IMR-90 (cell line): ENCODE measurements around the gene LAMTOR4. TPM values are rescaled to one million over a fixed set of nuclear protein-coding genes. Genes with fewer than 3 reads are reported as not detected.

Experiments
- ATAC-seq: fragments of 200-7000 bp; cut with Tn5 transposase; 2 replicates; pipeline ENCODE4 v1.9.1; 2020; ENCODE audit warnings: low read depth, mild to moderate bottlenecking, moderate library complexity
- BruUV-seq: library from RNA; stranded (reverse); fragments of 400-500 nt; replicated peaks from 2 replicates; lab custom pipeline; 2021; lab: Mats Ljungman, UMichigan
- CTCF ChIA-PET: fragments of 300-600 bp; formaldehyde crosslinking; extraction: SDS; loops from one replicate; lab custom pipeline; 2021; ENCODE audit warnings: antibody characterized with exemption; lab: Yijun Ruan, JAX
- POLR2A ChIA-PET: fragments of 300-600 bp; sonication (Branson Sonifier 250); formaldehyde crosslinking; loops from one replicate; lab custom pipeline; 2022; ENCODE audit warnings: antibody characterized with exemption; ENCODE audit not compliant: unreplicated experiment; lab: Charles Lee
- DNase-seq: peaks from one replicate; pipeline ENCODE4 v3.0.0; 2013
- H2AFZ ChIP-seq: replicated peaks from 2 replicates; pipeline ENCODE3; 2013; ENCODE audit warnings: low read length, mild to moderate bottlenecking; ENCODE audit not compliant: poor library complexity
- H2AK5ac ChIP-seq: 2 replicates; pipeline ENCODE4 v1.6.1; 2013; ENCODE audit warnings: low read depth, low read length, inconsistent platforms
- H2AK9ac ChIP-seq: replicated peaks from 2 replicates; pipeline ENCODE3; 2013; ENCODE audit warnings: mild to moderate bottlenecking, low read depth, low read length, moderate library complexity; ENCODE audit not compliant: poor library complexity
- H2BK120ac ChIP-seq: 2 replicates; pipeline ENCODE4 v1.6.1; 2013; ENCODE audit warnings: low read depth, low read length, inconsistent platforms
- H2BK15ac ChIP-seq: 3 replicates; pipeline ENCODE4 v1.6.1; 2013; ENCODE audit warnings: low read depth, low read length, inconsistent platforms
- H2BK20ac ChIP-seq: 2 replicates; pipeline ENCODE4 v1.6.1; 2013; ENCODE audit warnings: low read depth, mild to moderate bottlenecking, inconsistent platforms, low read length, moderate library complexity
- H2BK5ac ChIP-seq: 2 replicates; pipeline ENCODE4 v1.6.1; 2013; ENCODE audit warnings: mild to moderate bottlenecking, low read depth, low read length, inconsistent platforms; ENCODE audit not compliant: poor library complexity, severe bottlenecking
- H3K14ac ChIP-seq: replicated peaks from 2 replicates; pipeline ENCODE4 v1.6.1; 2013; ENCODE audit warnings: low read depth, low read length, inconsistent platforms
- H3K18ac ChIP-seq: 2 replicates; pipeline ENCODE4 v1.6.1; 2013; ENCODE audit warnings: low read depth, low read length, control low read depth
- H3K23ac ChIP-seq: 2 replicates; pipeline ENCODE4 v1.6.1; 2013; ENCODE audit warnings: low read depth, low read length, inconsistent platforms
- H3K27ac ChIP-seq: 2 replicates; pipeline ENCODE4 v1.5.1; 2013; ENCODE audit warnings: mild to moderate bottlenecking, control low read depth, low read length; ENCODE audit not compliant: insufficient read depth
- H3K27me3 ChIP-seq: 2 replicates; pipeline ENCODE4 v1.6.1; 2013; ENCODE audit warnings: low read length; ENCODE audit not compliant: control insufficient read depth, insufficient read depth
- H3K36me3 ChIP-seq: 2 replicates; pipeline ENCODE4 v1.6.1; 2013; ENCODE audit warnings: low read length, mixed read lengths; ENCODE audit not compliant: control insufficient read depth, insufficient read depth
- H3K4ac ChIP-seq: 2 replicates; pipeline ENCODE4 v1.6.1; 2013; ENCODE audit warnings: low read depth, low read length, inconsistent platforms
- H3K4me1 ChIP-seq: 2 replicates; pipeline ENCODE4 v1.6.1; 2013; ENCODE audit warnings: low read length, mixed read lengths; ENCODE audit not compliant: control insufficient read depth, insufficient read depth
- H3K4me2 ChIP-seq: 2 replicates; pipeline ENCODE4 v1.6.1; 2013; ENCODE audit warnings: low read depth, mild to moderate bottlenecking, control low read depth, low read length, moderate library complexity
- H3K4me3 ChIP-seq: 2 replicates; pipeline ENCODE4 v1.5.1; 2013; ENCODE audit warnings: low read depth, mild to moderate bottlenecking, control low read depth, low read length, moderate library complexity; ENCODE audit not compliant: insufficient read depth
- H3K56ac ChIP-seq: 2 replicates; pipeline ENCODE4 v1.6.1; 2013; ENCODE audit warnings: low read length, inconsistent platforms; ENCODE audit not compliant: insufficient read depth; ENCODE audit errors: extremely low read depth
- H3K79me1 ChIP-seq, 2 experiments: 2 replicates each; pipeline ENCODE4 v1.6.1; 2013; ENCODE audit warnings: low read length in 2 of 2, inconsistent platforms in 1 of 2, low read depth in 1 of 2
- H3K9ac ChIP-seq: 2 replicates; pipeline ENCODE4 v1.6.1; 2013; ENCODE audit warnings: low read depth, low read length, control low read depth
- H3K9me1 ChIP-seq: 2 replicates; pipeline ENCODE4 v1.6.1; 2013; ENCODE audit warnings: low read length, inconsistent platforms; ENCODE audit not compliant: insufficient read depth
- H3K9me3 ChIP-seq: 2 replicates; pipeline ENCODE4 v1.6.1; 2013; ENCODE audit warnings: low read length; ENCODE audit not compliant: control insufficient read depth, insufficient read depth
- H4K20me1 ChIP-seq: 2 replicates; pipeline ENCODE4 v1.6.1; 2013; ENCODE audit warnings: low read length, inconsistent platforms; ENCODE audit not compliant: insufficient read depth
- H4K5ac ChIP-seq: 2 replicates; pipeline ENCODE4 v1.6.1; 2013; ENCODE audit warnings: mild to moderate bottlenecking, low read depth, low read length, control low read depth
- H4K8ac ChIP-seq, 2 experiments: 2 replicates each; pipeline ENCODE4 v1.6.1; 2013; ENCODE audit warnings: low read depth in 2 of 2, low read length in 2 of 2, control low read depth in 1 of 2, inconsistent platforms in 1 of 2
- H4K91ac ChIP-seq: 2 replicates; pipeline ENCODE4 v1.6.1; 2013; ENCODE audit warnings: low read depth, low read length, inconsistent platforms; ENCODE audit not compliant: insufficient read depth
- CEBPB ChIP-seq: IDR thresholded peaks from 2 replicates; pipeline ENCODE4 v1.6.1; 2012; ENCODE audit warnings: low read depth, low read length, improper control_type of control experiment
- CHD1 ChIP-seq: IDR thresholded peaks from 2 replicates; pipeline ENCODE4 v1.6.1; 2012; ENCODE audit warnings: low read depth, low read length, improper control_type of control experiment
- MAFK ChIP-seq: IDR thresholded peaks from 2 replicates; pipeline ENCODE4 v1.6.1; 2012; ENCODE audit warnings: low read depth, low read length, improper control_type of control experiment
- RFX5 ChIP-seq: IDR thresholded peaks from 2 replicates; pipeline ENCODE4 v1.8.0; 2012; ENCODE audit warnings: low read depth, mild to moderate bottlenecking, low read length, moderate library complexity
- WGBS, 2 experiments: methylation state at CpG; one replicate each; pipeline versions ENCODE4 v1.1.5 to v1.1.7; 2013; ENCODE audit warnings: missing lambda C conversion rate in 2 of 2; ENCODE audit not compliant: insufficient read length in 1 of 2; ENCODE audit errors: extremely low coverage in 2 of 2; 5-methylcytosine and 5-hydroxymethylcytosine counted together
- dilution Hi-C: fragments of 300-500 bp; cut with HindIII; formaldehyde crosslinking; loops from one replicate; pipeline ENCODE4 v1.14.3; 2018; ENCODE audit warnings: low sequenced_read_pairs; ENCODE audit not compliant: unreplicated experiment
- in situ Hi-C: fragments of 300-500 bp; cut with MboI; formaldehyde crosslinking; loops from 3 replicates; pipeline ENCODE4 v1.14.3; 2019; ENCODE audit warnings: low sequenced_read_pairs, inconsistent platforms, mixed read lengths
- intact Hi-C: fragments of 100-400 bp; cut with micrococcal nuclease; formaldehyde crosslinking; loops from 2 replicates; pipeline ENCODE4 v1.10.0; 2022
- polyA plus RNA-seq, 3 experiments: library from polyadenylated mRNA; depleted of rRNA; stranded (reverse); fragments of >200 nt; gene quantifications; 2 replicates each; pipeline ENCODE4 v1.2.3, GENCODE V29; 2012; ENCODE audit warnings: low replicate concordance in 1 of 3
- total RNA-seq: library from RNA; depleted of rRNA; stranded (reverse); fragments of >200 nt; gene quantifications from 2 replicates; pipeline ENCODE4 v1.2.3, GENCODE V29; 2012
- TF ChIP-seq, protein P1 (sequence below): conservative IDR thresholded peaks from 2 replicates; pipeline ENCODE4 v1.5.1; 2012; ENCODE audit warnings: mild to moderate bottlenecking, low read depth, low read length, improper control_type of control experiment
- TF ChIP-seq, protein P2 (sequence below): fragments of 150-350 bp; IDR thresholded peaks from 2 replicates; pipeline ENCODE4 v1.6.1; 2016; ENCODE audit warnings: low read depth, mild to moderate bottlenecking, low read length, moderate library complexity, borderline replicate concordance

Gene LAMTOR4
- total and polyA plus RNA-seq, 2 of the 4 experiments (the other 2 are of a cell fraction) = 134 to 268 TPM

DNA sequence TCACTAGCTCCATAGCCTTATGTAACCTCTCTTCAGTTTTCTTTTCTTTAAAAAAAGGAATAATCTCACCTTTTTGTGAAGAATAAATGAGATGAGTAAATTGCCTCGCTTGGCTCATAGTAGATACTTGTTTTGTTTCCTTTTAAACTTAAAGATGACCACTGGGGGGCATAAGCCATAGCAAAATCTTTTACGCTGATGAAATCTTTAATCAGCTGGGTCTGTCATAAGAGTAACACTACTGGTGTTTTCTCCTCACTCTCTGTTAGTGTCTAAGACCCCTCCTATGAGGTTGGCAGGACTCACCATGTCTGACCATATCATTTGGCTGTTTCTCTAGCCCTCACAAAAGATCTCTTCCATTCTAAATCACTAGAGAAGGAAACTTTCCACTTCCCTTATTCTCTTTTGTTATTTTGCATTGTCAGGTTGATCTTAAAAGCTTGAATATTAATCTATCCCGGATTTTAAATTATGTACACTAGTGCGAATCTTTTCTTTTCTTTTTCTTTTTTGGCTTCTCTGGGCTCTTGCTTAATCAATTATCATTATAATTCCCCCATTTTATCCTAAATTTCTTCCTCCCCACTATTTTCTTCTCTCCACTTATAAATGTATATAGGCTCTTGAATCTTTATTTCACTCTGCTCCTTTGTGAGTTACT, 41.5 kb downstream of the LAMTOR4 start (continued):
- TF ChIP-seq, protein P1, sequence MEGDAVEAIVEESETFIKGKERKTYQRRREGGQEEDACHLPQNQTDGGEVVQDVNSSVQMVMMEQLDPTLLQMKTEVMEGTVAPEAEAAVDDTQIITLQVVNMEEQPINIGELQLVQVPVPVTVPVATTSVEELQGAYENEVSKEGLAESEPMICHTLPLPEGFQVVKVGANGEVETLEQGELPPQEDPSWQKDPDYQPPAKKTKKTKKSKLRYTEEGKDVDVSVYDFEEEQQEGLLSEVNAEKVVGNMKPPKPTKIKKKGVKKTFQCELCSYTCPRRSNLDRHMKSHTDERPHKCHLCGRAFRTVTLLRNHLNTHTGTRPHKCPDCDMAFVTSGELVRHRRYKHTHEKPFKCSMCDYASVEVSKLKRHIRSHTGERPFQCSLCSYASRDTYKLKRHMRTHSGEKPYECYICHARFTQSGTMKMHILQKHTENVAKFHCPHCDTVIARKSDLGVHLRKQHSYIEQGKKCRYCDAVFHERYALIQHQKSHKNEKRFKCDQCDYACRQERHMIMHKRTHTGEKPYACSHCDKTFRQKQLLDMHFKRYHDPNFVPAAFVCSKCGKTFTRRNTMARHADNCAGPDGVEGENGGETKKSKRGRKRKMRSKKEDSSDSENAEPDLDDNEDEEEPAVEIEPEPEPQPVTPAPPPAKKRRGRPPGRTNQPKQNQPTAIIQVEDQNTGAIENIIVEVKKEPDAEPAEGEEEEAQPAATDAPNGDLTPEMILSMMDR = peak; percentile 57

DNA sequence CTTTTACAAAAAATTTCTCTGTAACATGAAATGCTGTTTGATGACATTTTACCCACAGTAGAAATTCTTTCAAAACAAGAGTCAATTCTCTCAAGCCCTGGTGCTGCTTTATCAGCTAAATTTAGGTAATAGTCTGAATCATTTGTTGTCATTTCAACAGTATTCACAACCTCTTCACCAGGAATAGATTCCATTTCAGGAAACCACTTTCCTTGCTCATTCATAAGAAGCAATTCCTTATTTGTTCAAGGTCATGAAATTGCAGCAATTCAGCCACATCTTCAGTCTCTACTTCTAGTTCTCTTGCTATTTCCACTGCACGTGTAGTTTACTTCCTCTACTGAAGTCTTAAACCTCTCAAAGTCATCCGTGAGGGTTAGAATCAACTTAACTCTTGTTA, 43.1 kb downstream of the LAMTOR4 start:
- DNase-seq = peak; percentile 78
- dilution Hi-C loops (no loop called here), in situ Hi-C loops (no loop called here), intact Hi-C loops (no loop called here)
- TF ChIP-seq RFX5 (no peak), CEBPB (0 out of 2 replicates have a peak, but pooled peaks have one; percentile 10), MAFK (peak; percentile 17; the same call in 1 of the 2 replicates), CHD1 (no peak)
- TF ChIP-seq, protein P2, sequence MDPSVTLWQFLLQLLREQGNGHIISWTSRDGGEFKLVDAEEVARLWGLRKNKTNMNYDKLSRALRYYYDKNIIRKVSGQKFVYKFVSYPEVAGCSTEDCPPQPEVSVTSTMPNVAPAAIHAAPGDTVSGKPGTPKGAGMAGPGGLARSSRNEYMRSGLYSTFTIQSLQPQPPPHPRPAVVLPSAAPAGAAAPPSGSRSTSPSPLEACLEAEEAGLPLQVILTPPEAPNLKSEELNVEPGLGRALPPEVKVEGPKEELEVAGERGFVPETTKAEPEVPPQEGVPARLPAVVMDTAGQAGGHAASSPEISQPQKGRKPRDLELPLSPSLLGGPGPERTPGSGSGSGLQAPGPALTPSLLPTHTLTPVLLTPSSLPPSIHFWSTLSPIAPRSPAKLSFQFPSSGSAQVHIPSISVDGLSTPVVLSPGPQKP = no peak
- TF ChIP-seq, protein P1 = no peak
- Histone ChIP-seq H3K9ac (no peak overlapping the region), H2AK9ac (no peak overlapping the region), H3K9me1 (no peaks in the 10 kb centered on the region), H4K20me1 (no peaks in the 10 kb centered on the region), H3K23ac (no peak overlapping the region), H2BK15ac (no peak overlapping the region), H3K36me3 (no peaks in the 10 kb centered on the region), H3K18ac (no peak overlapping the region), H3K56ac (no peak overlapping the region), H2BK120ac (no peak overlapping the region), H3K27ac (no peak overlapping the region), H3K4ac (no peak overlapping the region), H3K79me1 (no peaks in the 10 kb centered on the region), H4K5ac (no peak overlapping the region), H2AK5ac (no peak overlapping the region), H4K91ac (no peak overlapping the region), H3K4me1 (peaks cover 2% of the 10 kb centered on the region; the same call in 1 of the 2 replicates), H3K14ac (no peak overlapping the region), H2BK5ac (no peak overlapping the region), H2AFZ (no peak overlapping the region), H2BK20ac (no peak overlapping the region; the same call in 1 of the 2 replicates), H3K9me3 (no peaks in the 10 kb centered on the region), H3K4me3 (no peak overlapping the region), H3K4me2 (no peak overlapping the region; the same call in 1 of the 2 replicates), H4K8ac (no peak overlapping the region), H3K27me3 (no peaks in the 10 kb centered on the region)
- no TSS peak for BruUV-seq
- POLR2A ChIA-PET = no interaction called here
- CTCF ChIA-PET = no interaction called here
- no CpG with 5 or more reads among the region's 2 CpGs for WGBS, 2 experiments
- ATAC-seq = peak; percentile 77
